ENCODE data around the gene XIST. TPM values are rescaled to one million over a fixed set of nuclear protein-coding genes. Genes with fewer than 3 reads are reported as not detected.
"Not testable (repeated sequence)": the region's sequence is repeated elsewhere in the genome, so short reads cannot be mapped to it uniquely, and the experiment has no call there.

XIST gene
- total RNA-seq, 1 donor from 2014 or later = not detected

DNA sequence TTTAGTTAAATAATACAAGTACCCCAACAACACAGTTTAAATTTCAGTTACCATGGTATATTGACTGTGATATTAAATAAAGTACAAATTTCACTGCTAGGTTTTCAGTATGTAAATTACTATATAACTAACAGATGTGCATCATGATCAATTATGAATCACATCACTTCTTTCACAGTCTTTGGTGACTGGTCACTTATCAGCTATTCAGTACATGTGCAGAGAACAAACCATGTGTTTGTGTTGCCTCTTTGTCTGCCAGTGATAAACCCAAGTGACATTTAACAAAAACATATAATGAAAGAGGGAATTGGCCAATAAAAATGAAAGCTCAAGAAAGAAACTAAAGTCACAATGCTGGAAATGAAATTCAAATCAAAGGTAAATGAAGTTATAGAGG, 40.3 kb downstream of the XIST start:
- no peaks in the 10 kb centered on the region for H4K20me1 ChIP-seq (ENCODE audit: insufficient read depth, low read length)
- H3K4me1 ChIP-seq (ENCODE audit: insufficient read depth, low read length) = no peaks in the 10 kb centered on the region
- H2AFZ ChIP-seq (ENCODE audit: low read depth, low read length) = no peak overlapping the region
- no peak overlapping the region for H3K27ac ChIP-seq (ENCODE audit: low read depth, low read length)
- H3K4me3 ChIP-seq (ENCODE audit: insufficient read depth, low read depth, low read length) = no peak overlapping the region
- no peaks in the 10 kb centered on the region for H3K27me3 Mint-ChIP-seq (ENCODE audit: low read depth, unreplicated experiment)
- TF ChIP-seq, protein P1, sequence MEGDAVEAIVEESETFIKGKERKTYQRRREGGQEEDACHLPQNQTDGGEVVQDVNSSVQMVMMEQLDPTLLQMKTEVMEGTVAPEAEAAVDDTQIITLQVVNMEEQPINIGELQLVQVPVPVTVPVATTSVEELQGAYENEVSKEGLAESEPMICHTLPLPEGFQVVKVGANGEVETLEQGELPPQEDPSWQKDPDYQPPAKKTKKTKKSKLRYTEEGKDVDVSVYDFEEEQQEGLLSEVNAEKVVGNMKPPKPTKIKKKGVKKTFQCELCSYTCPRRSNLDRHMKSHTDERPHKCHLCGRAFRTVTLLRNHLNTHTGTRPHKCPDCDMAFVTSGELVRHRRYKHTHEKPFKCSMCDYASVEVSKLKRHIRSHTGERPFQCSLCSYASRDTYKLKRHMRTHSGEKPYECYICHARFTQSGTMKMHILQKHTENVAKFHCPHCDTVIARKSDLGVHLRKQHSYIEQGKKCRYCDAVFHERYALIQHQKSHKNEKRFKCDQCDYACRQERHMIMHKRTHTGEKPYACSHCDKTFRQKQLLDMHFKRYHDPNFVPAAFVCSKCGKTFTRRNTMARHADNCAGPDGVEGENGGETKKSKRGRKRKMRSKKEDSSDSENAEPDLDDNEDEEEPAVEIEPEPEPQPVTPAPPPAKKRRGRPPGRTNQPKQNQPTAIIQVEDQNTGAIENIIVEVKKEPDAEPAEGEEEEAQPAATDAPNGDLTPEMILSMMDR (IDR thresholded peaks at IDR 0.05; ENCODE audit: insufficient read depth, low read depth, low read length) = no peak
- TF ChIP-seq EZH2 (IDR thresholded peaks at IDR 0.05; ENCODE audit: insufficient read depth, low read length) = no peak
- no peaks in the 10 kb centered on the region for H3K79me2 ChIP-seq (ENCODE audit: insufficient read depth, low read length)
- no peaks in the 10 kb centered on the region for H3K9me3 Mint-ChIP-seq (ENCODE audit: unreplicated experiment)
- H3K4me1 Mint-ChIP-seq (ENCODE audit: low read depth, unreplicated experiment) = peaks cover 1% of the 10 kb centered on the region
- no peak for DNase-seq (ENCODE audit: low read depth)
- no peaks in the 10 kb centered on the region for H3K9me3 ChIP-seq (ENCODE audit: insufficient read depth, low read depth, low read length)
- no peaks in the 10 kb centered on the region for H3K36me3 ChIP-seq (ENCODE audit: insufficient read depth, low read length)
- H3K4me2 ChIP-seq (ENCODE audit: low read length) = no peak overlapping the region
- FAIRE-seq = peak; percentile 93
- no peaks in the 10 kb centered on the region for H3K36me3 Mint-ChIP-seq (ENCODE audit: low read depth, unreplicated experiment)
- H3K27ac Mint-ChIP-seq (ENCODE audit: unreplicated experiment) = no peak overlapping the region
- no peaks in the 10 kb centered on the region for H3K27me3 ChIP-seq (ENCODE audit: insufficient read depth, low read length)
- H3K4me3 Mint-ChIP-seq (ENCODE audit: unreplicated experiment) = no peak overlapping the region
- H3K9ac ChIP-seq (ENCODE audit: low read length) = no peak overlapping the region

DNA sequence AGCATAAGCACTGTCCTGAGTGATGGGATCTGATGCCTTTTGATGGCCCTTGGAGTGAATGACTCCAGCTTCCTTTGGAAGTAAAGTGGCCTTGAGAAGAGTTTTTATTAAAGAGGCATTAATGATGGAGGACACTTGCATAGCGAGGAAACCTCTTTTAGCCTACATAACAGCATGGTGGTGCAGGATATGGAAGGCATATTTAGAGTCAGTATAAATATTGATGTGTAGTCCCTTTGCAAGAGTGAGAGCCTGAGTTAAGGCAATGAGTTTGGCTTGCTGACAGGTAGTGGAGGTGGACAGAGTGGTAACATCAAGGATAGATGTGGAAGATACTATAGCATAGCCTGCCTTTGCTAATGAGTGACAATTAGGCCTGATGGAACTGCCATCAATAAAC, 48.4 kb downstream of the XIST start:
- not testable (repeated sequence) for H3K27ac ChIP-seq (ENCODE audit: low read depth, low read length); H3K4me1 Mint-ChIP-seq (ENCODE audit: low read depth, unreplicated experiment); H3K36me3 ChIP-seq (ENCODE audit: insufficient read depth, low read length); H3K36me3 Mint-ChIP-seq (ENCODE audit: low read depth, unreplicated experiment); H4K20me1 ChIP-seq (ENCODE audit: insufficient read depth, low read length); H2AFZ ChIP-seq (ENCODE audit: low read depth, low read length); H3K4me3 Mint-ChIP-seq (ENCODE audit: unreplicated experiment); DNase-seq (ENCODE audit: low read depth); H3K9me3 ChIP-seq (ENCODE audit: insufficient read depth, low read depth, low read length); H3K79me2 ChIP-seq (ENCODE audit: insufficient read depth, low read length); H3K9ac ChIP-seq (ENCODE audit: low read length); H3K4me3 ChIP-seq (ENCODE audit: insufficient read depth, low read depth, low read length); H3K9me3 Mint-ChIP-seq (ENCODE audit: unreplicated experiment); FAIRE-seq; H3K27me3 Mint-ChIP-seq (ENCODE audit: low read depth, unreplicated experiment); H3K27ac Mint-ChIP-seq (ENCODE audit: unreplicated experiment); H3K4me2 ChIP-seq (ENCODE audit: low read length); H3K27me3 ChIP-seq (ENCODE audit: insufficient read depth, low read length); H3K4me1 ChIP-seq (ENCODE audit: insufficient read depth, low read length)

DNA sequence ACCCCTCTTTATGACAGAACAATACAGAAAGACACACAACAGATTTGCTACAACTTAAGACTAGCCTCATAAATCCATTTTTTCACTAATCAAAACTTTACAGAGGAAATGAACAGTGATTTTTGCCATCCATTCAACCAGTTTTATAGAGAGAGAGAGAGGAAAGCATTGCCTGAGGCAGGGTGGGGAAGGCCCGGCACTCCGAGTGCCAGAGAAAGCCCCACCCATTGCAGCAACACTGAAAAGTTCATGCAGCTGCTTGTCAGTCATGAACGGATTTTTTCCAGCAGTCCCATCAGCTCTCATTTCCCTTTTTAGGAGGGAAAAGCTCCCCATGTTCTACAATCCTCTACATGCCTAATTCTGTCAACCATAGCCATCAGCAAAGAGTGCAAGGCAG, 52.6 kb downstream of the XIST start:
- Mint-ChIP-seq H3K36me3 (ENCODE audit: low read depth, unreplicated experiment) (no peaks in the 10 kb centered on the region), H3K27ac (ENCODE audit: unreplicated experiment) (no peak overlapping the region), H3K9me3 (ENCODE audit: unreplicated experiment) (no peaks in the 10 kb centered on the region), H3K4me3 (ENCODE audit: unreplicated experiment) (no peak overlapping the region), H3K4me1 (ENCODE audit: low read depth, unreplicated experiment) (no peaks in the 10 kb centered on the region), H3K27me3 (ENCODE audit: low read depth, unreplicated experiment) (no peaks in the 10 kb centered on the region)
- no peaks in the 10 kb centered on the region for H3K4me1 ChIP-seq (ENCODE audit: insufficient read depth, low read length)
- no peaks in the 10 kb centered on the region for H4K20me1 ChIP-seq (ENCODE audit: insufficient read depth, low read length)
- no peaks in the 10 kb centered on the region for H3K36me3 ChIP-seq (ENCODE audit: insufficient read depth, low read length)
- FAIRE-seq = peak; percentile 84
- no peaks in the 10 kb centered on the region for H3K9me3 ChIP-seq (ENCODE audit: insufficient read depth, low read depth, low read length)
- DNase-seq (ENCODE audit: low read depth) = no peak
- H3K4me3 ChIP-seq (ENCODE audit: insufficient read depth, low read depth, low read length) = no peak overlapping the region
- no peak overlapping the region for H3K27ac ChIP-seq (ENCODE audit: low read depth, low read length)
- no peak overlapping the region for H2AFZ ChIP-seq (ENCODE audit: low read depth, low read length)
- H3K79me2 ChIP-seq (ENCODE audit: insufficient read depth, low read length) = no peaks in the 10 kb centered on the region
- H3K27me3 ChIP-seq (ENCODE audit: insufficient read depth, low read length) = no peaks in the 10 kb centered on the region
- no peak overlapping the region for H3K4me2 ChIP-seq (ENCODE audit: low read length)
- H3K9ac ChIP-seq (ENCODE audit: low read length) = no peak overlapping the region
- no peak for TF ChIP-seq EZH2 (IDR thresholded peaks at IDR 0.05; ENCODE audit: insufficient read depth, low read length)
- TF ChIP-seq, protein P1 (IDR thresholded peaks at IDR 0.05; ENCODE audit: insufficient read depth, low read depth, low read length) = no peak

DNA sequence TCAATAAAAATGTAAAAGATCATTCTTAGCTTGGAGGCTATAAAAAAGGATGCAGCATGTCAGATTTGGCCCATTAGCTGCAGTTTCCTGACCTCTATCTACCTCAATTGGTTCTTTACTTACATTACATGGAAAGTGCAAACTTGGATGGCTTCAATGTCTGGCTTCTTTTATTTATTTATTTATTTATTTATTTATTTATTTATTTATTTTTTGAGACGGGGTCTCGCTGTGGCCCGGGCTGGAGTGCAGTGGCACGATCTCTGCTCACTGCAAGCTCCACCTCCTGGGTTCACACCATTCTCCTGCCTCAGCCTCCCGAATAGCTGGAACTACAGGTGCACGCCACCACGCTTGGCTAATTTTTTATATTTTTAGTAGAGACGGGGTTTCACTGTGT, 60.0 kb downstream of the XIST start:
- H4K20me1 ChIP-seq (ENCODE audit: insufficient read depth, low read length); H3K4me3 ChIP-seq (ENCODE audit: insufficient read depth, low read depth, low read length); H3K27ac ChIP-seq (ENCODE audit: low read depth, low read length); H3K27me3 Mint-ChIP-seq (ENCODE audit: low read depth, unreplicated experiment); H2AFZ ChIP-seq (ENCODE audit: low read depth, low read length); H3K4me3 Mint-ChIP-seq (ENCODE audit: unreplicated experiment); H3K27ac Mint-ChIP-seq (ENCODE audit: unreplicated experiment); H3K36me3 Mint-ChIP-seq (ENCODE audit: low read depth, unreplicated experiment); DNase-seq (ENCODE audit: low read depth); H3K36me3 ChIP-seq (ENCODE audit: insufficient read depth, low read length); H3K4me1 ChIP-seq (ENCODE audit: insufficient read depth, low read length); H3K4me1 Mint-ChIP-seq (ENCODE audit: low read depth, unreplicated experiment); H3K4me2 ChIP-seq (ENCODE audit: low read length); H3K9me3 Mint-ChIP-seq (ENCODE audit: unreplicated experiment); H3K79me2 ChIP-seq (ENCODE audit: insufficient read depth, low read length); H3K9me3 ChIP-seq (ENCODE audit: insufficient read depth, low read depth, low read length); H3K9ac ChIP-seq (ENCODE audit: low read length); H3K27me3 ChIP-seq (ENCODE audit: insufficient read depth, low read length): not testable (repeated sequence)
- FAIRE-seq = peak; percentile 65

Measured in astrocyte (in vitro differentiated cells and primary cell).